GM23338 (cell line): ENCODE results near the gene HOXD8. TPM values are rescaled to one million over a fixed set of nuclear protein-coding genes. Genes with fewer than 3 reads are reported as not detected.

ENCODE experiments used
- CREB1 ChIP-seq: fragments of 250-450 bp; sonication (Bioruptor Pico); IDR thresholded peaks from 2 replicates; pipeline ENCODE4 v1.5.0; 2020; ENCODE audit warnings: low read depth, mild to moderate bottlenecking, moderate library complexity
- EZH2phosphoT487 ChIP-seq: fragments of 200-600 bp; sonication (generic); IDR thresholded peaks from one replicate; pipeline ENCODE4 v1.8.1; 2018; ENCODE audit warnings: antibody characterized with exemption; ENCODE audit not compliant: unreplicated experiment
- JUNB ChIP-seq: IDR thresholded peaks from one replicate; pipeline ENCODE4 v1.6.1; 2016; ENCODE audit warnings: antibody characterized with exemption; ENCODE audit not compliant: unreplicated experiment
- POLR2AphosphoS5 ChIP-seq: IDR thresholded peaks from 2 replicates; pipeline ENCODE4 v1.6.1; 2016; ENCODE audit warnings: antibody characterized with exemption, low read depth
- REST ChIP-seq: IDR thresholded peaks from one replicate; pipeline ENCODE4 v1.6.1; 2018; ENCODE audit warnings: antibody characterized with exemption; ENCODE audit not compliant: unreplicated experiment
- ZNF462 ChIP-seq: fragments of 250-450 bp; sonication (Bioruptor Pico); IDR thresholded peaks from 2 replicates; pipeline ENCODE4 v1.5.0; 2020; ENCODE audit warnings: mild to moderate bottlenecking, moderate library complexity
- polyA plus RNA-seq: library from polyadenylated mRNA; unstranded; fragments of >200 nt; fragmentation: Nextera tagmentation; extraction: Ambion mirVana; gene quantifications from 2 replicates; pipeline ENCODE4 v1.2.1, GENCODE V29; 2016
- total RNA-seq: library from RNA; depleted of rRNA; stranded (reverse); fragments of >200 nt; shearing (Covaris generic); gene quantifications from 2 replicates; pipeline ENCODE4 v1.2.3, GENCODE V29; 2014

The HOXD8 gene
- total and polyA plus RNA-seq, 2 experiments from 2014 or later, result not detected

GRCh38 chr2:176152350-176153181, 23.1 kb downstream of the HOXD8 start (continued):
- TF ChIP-seq ZNF462 (no peak), REST (no peak), POLR2AphosphoS5 (no peak), EZH2phosphoT487 (peak; percentile 93), CREB1 (no peak), JUNB (no peak)
